NCI-H1105 (cell line): ENCODE measurements around the gene FOXP3.
"Not testable (repeated sequence)": the region's sequence is repeated elsewhere in the genome, so short reads cannot be mapped to it uniquely, and the experiment has no call there.

Source experiments
- DNase-seq: peaks from one replicate; lab custom pipeline; 2025; lab: John Stamatoyannopoulos, UW

FOXP3 gene, protein sequence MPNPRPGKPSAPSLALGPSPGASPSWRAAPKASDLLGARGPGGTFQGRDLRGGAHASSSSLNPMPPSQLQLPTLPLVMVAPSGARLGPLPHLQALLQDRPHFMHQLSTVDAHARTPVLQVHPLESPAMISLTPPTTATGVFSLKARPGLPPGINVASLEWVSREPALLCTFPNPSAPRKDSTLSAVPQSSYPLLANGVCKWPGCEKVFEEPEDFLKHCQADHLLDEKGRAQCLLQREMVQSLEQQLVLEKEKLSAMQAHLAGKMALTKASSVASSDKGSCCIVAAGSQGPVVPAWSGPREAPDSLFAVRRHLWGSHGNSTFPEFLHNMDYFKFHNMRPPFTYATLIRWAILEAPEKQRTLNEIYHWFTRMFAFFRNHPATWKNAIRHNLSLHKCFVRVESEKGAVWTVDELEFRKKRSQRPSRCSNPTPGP

DNA sequence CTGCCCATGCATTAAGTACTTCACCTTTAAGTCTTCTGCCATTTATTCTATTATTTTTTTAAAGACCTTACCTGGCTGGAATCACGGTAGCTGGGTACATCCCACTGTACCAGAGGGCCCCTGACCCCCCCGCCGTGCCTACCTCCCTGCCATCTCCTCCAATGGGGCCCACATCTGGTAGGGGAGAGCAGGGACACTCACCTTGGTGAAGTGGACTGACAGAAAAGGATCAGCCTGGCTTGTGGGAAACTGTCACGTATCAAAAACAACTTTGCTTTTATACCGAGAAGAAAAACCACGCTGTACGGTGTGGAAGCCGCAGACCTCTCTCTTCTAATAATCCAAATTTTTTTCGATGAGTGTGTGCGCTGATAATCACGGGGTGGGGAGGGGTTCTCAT, at the start of gene FOXP3:
TSS of gene FOXP3 (minus strand) at position 251 of the 400 bp plus-strand sequence. CDS start 6,205 bp downstream, outside the sequence.
- DNase-seq, result no peak

DNA sequence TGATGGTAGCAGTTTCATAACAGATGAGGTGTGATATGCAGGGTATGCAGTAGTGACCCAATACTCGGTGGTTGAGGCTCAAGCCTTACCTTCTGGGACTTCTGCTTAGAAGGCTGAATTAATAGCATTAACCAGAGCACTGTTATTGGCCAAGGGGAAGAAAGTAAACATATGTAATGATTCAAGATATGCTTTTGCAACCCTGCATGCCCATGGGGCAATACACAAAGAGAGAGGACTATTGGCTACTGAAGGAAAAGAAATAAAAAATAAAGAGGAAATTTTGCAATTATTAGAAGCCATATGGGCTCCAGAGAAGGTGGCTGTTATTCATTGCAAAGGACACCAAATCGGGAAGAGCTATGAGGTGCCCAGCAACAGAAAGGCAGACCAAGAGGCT, 47.7 kb upstream of the FOXP3 start:
- DNase-seq, result no peak

DNA sequence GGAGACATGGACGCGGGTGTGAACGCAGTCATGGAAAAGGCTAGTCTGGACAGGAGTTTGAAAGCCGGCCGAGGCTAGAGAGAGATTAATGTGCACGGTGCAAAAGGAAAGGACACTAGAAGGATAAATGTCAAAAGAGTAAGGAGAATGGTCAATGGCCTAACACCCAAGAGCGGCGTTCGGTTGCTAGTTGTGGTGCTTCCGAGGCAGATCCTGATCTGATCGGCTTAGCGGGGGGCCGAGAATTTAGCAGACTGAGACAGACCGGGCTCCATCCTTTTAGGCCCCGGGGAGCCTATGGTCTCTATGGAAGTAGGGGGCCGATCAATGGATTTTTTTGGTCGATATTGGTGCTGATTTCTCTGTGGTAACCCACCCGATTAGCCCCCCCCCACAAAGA, 45.9 kb upstream of the FOXP3 start:
- no peak for DNase-seq

DNA sequence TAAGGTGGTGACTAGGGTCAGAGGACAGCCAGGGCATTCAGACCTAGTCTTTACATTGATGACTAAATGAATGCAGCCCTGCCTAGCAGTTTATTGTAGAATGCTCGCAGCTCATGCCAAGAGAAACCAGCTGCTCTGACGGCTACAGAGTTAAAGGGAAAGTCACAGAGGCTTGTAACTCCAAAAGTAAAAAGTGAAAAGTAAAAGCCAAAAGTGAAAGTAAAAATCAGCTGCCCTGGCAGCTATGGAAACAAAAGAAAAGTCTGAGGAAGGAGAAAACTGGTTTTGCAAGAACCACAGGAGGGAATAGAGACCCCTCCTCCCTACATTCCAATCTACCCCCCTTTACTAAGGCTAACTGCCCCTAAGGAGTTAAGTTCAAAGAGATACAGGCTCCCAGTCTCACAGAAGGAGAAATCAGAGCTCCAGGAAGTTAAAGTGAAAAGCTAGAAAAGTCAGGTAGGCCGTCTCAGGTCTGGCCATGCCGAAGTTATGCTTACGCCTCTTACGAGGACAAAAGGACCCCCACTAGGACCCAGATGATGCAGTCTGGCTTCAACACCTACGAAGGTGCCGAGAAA, 45.0 kb upstream of the FOXP3 start:
- no peak for DNase-seq

DNA sequence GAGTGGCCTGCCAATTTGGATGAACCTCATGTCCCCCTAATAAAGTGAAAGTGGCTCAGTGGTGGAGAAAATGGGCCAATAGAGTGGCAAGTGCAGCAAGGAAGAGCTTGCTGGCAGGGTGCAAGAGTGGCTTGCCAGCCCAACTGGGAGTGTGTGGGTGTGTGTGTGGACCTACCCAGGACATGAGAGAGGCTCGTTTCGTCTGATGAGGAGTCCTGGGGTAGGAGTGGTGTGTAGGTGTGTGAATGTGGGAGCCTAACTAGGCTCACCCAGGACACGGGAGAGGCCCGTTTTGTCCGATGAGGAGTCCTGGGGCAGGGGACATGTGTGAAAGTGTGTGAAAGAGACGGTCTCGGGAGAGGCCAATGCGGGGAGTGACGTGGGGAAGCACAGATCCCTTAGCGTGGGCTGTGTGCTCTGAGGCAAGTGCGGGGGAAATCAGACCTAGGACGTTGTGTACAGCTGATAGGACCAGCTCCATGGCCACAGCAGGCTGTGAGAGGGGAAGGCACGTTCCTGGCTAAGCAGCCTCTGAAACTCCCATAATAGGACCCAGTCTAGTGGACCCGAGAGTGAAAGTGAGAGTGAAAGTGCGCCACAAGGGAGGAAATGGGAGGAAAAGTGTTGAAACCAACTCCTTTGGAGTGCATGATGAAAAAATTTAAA, 44.2 kb upstream of the FOXP3 start:
- no peak for DNase-seq

DNA sequence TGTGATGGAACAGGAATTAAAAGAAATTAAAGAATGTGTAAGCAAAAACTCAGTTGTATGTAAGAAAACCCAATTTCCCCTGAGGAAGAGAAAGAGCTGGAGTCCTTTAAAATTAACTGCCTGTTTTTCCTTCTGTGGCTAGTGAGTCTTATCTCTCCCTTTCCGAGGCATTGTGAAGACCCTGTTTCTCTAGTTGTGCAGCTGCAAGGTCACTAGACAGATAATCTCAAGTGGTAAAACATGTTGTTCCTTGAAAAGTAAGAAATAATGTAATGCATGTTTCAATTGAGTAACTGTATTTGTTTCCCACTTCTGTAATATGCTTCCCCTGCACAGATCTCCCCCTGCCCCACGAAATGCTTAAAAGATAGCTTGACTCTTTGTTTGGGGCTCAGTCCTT, 43.3 kb upstream of the FOXP3 start:
- DNase-seq, result not testable (repeated sequence)

DNA sequence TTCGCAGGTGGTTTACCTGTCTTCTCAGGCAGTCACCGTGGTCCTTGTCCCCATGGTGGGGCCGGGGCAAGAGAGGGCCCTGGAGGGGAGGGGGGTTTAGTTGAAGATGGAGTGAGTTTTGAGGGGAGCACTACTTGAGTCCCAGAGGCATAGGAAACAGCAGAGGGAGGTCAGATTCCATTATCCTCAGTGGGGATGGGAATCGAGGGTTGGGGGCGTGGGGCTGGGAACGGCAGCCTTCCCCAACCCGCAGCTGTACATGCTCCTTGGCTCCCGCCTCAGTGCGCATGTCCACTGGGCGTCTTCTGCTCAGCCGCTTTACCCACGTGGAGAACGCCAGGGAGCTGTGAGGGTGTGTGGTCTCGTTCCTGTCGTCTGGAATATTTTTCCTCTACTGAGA, 38.8 kb upstream of the FOXP3 start, which contains the start of gene GAGE10:
TSS of gene GAGE10 (plus strand) at position 301 of the 400 bp plus-strand sequence. CDS start 1,214 bp downstream, outside the sequence.
- DNase-seq, result no peak

DNA sequence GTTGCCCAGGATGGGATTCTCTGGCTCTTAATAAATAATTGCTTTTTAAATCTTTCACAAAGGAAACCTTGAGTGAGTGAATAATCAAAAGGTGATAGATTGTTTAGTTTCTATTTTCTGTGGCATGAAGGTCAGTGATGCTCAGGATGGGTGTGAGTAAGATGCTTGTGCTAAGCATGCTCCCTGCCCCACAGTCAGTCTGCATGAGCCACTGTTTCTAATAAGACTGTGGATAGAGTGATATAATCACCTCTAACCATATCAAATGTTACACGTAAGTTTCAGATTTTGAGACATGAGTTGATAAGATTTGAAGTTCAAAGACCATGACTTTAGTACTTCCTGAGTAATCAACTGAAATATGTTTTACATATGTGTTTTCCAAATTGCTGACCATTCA, 36.2 kb upstream of the FOXP3 start:
- no peak for DNase-seq

DNA sequence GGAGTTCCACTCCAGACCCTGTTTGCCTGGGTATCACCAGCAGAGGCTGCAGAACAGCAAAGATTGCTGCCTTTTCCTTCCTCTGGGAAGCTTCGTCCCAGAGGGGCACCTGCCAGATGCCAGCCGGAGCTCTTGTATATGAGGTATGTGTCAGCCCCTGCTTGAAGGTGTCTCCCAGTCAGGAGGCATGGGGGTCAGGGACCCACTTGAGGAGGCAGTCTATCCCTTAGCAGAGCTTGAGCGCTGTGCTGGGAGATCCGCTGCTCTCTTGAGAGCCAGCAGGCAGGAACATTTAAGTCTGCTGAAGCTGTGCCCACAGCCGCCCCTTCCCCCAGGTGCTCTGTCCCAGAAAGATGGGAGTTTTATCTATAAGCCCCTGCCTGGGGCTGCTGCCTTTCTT, 34.8 kb upstream of the FOXP3 start:
- DNase-seq, result not testable (repeated sequence)

DNA sequence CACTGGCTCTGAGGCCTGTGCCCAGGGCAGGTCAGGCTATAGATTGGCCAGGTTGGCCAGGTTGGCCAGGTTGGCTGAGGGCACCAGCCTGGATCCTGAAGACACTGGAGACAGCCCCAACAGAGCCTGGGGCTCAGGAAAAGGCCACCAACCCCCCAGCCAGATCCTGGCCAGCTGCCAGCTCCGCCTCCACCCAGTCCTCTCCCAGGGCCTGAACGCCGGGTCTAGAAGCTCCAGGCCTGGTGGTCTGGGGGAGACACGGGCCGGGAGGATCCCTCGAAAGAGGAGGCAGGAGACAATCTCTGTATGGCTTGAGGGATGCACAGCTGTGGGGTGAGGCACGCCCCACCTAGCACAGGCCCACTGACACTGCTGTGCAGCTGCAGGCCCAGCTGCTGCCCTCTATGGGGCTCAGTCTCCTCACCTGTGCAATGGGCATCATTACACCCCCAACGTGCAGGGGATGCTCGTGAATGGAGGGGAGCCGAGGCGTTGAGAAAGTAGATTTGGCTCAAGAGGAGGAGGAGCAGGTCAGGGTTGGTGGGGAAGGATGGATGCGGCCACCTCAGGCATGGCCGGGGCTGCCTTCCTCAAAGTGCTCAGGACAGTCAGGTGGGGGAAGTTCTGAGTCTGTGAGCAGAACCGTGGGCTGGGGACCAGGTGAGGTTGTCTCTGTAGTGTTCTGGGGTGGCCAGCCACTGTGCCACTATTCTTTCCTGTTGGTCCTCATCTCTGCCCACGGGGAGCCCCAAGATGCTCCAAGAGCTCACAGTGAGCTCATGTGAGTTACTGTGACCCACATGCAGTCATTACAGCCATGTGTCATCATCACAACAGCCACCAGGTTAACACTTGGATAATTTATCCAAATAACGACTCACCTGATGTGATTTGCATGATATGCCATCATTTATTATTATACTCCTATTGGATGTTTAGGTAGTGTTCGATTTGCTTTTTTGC, 28.2 kb upstream of the FOXP3 start:
- no peak for DNase-seq

DNA sequence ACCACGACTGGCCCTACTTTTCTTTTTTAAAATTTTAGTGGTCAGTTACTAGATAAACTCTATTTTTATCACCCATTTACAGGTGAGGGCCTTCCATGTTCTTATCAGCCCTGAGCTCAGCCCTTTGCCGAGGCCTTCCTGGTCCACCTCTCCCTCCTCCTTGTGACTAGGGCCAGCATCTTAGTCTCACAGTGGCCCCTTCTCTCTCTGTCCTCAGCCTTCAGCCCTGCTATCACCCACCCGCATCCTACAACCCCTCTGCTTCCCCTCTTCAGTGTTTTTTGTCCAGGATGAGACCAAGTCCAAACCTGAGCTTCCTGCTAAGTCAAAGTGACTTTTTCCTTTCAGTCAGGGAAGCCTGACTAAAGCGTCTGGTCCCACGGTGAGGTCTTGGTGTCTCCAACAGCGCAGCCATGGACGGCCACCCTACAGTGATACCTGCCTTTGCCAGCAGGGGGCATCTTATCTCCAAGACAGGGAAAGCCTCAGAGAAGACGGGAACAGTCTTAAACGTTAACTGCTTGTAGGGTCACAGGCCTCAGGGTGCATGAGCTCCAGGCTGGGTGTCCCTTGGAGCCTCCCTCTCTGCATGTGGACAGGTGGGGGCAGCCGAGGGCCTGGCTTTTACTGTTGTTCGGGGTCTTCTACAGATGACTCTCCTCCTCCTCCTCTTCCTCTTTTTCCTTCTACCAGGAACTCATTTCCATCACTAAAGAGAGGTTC, 27.3 kb upstream of the FOXP3 start:
- no peak for DNase-seq

DNA sequence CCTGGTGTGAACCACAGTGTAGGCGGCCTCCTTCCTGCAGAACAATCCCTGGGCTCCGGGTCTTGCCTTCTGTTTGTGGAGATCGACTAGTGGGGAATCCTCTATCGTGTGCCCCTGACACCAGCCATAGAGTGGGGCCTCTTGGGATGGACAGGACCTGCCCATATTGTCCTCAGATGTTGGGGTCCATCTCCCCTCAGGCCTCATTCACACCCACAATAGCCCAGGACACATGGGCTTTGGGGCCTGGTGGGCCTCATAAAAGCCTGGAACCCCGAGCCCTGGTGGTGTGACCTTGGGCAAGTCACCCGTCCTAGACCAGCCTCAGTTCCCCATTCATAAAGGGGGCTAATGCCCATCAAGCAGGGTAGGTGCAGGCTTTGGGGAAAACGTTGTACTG, 25.7 kb upstream of the FOXP3 start:
- DNase-seq, result no peak

DNA sequence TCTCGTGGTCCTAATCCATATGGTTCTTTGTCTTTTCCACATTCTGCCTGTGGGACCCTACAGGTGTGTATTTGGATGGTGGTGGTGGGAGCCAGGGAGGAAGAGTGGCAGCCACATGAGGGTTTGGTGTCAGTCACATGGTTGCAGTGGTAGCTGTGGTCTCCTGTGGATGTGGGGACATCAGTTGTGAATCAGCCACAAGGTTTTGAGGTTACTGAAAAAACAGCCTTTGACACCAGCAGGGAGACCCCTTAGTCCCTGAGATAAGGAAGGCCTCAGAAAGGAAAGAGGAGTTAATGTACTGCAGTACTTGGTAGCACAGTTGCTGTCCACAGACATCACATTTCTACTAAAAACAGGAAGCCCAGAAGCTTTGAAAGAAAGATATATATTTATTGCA, 23.2 kb upstream of the FOXP3 start:
- DNase-seq, result no peak

DNA sequence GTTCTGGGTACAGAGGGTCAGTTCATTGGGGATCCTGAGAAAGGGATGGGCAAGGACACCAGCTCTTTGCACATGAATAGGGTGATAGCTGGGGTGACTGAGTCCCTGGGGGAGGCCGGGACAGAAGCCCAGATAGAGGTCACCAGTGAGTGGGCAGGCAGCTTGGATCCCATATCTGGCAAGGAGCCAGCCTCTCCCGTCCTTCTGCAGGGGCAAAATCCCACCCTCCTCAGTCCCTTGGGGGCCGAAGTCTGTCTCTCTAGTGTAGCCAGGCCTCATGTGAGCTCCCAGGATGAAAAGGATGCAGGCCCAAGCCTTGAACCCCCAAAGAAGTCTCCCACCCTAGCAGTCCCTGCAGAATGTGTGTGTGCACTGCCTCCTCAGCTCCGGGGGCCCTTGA, 22.1 kb upstream of the FOXP3 start:
- no peak for DNase-seq

DNA sequence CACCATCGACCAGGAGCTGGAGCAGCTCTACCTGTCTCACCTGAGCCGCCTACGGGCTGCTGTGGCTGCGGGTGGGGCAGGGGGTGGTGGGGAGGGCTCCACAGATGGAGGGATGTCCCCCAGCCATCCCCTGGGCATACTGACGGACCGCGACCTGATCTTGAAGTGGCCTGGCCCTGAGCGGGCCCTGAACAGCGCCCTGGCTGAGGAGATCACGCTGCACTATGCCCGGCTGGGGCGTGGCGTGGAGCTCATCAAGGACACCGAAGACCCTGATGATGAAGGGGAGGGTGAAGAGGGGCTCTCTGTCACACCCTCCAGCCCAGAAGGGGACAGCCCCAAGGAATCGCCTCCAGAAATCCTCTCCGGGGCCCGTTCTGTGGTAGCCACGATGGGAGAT, 21.6 kb upstream of the FOXP3 start:
- DNase-seq, result no peak

DNA sequence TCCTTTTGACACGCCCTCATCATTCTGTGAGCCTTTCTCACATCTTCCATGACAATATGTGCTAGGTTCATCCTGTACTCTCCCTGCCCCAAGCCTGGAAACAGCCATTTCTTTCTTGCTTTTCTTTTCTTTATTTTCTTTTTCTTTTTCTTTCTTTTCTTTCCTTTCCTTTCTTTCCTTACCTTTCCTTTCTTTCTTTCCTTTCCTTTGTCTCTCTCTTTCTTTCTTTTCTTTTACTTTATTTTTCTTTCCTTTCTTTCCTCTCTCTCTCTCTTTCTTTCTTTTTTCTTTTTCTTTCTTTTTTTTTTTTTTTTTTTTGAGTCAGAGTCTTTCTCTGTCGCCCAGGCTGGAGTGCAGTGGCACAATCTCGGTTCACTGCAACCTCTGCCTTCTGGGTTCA, 19.7 kb upstream of the FOXP3 start:
- no peak for DNase-seq

DNA sequence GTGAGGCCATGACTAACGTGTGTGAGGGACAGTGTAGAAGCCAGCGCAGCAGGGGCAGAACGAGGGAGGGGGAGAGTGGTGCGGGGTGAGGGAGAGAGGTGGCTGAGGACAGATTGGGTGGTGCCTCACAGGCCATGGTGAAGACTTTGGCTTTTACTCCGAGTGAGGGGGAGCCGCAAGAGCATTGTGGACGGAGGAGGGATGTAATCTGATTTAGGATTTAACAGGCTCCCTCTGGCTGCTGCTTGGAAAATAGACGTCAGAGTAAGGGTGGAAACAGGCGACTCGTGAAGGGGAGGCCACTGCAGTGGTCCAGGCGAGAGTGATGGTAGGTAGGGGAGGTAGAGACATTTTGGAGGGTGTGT, 18.1 kb upstream of the FOXP3 start:
- DNase-seq, result no peak

DNA sequence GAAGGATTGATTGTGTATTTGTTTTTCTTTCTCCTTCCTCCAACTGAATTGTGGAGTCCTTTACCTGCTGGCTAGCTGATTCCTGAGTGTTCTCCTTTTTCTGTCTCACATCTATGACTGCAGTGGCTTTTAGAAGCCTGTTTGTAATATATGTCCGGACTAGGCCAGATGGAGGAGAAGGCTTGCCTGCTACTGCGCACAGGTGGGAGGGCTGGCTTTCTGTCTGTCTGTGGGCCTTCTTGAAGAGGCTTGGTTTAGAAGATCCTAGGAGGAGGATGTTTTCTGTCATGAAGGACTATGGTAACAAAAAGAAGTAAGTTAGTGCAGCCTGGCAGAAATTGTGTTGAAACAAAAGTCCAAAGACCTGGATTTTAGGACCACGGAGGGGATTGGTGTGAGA, 13.6 kb upstream of the FOXP3 start:
- DNase-seq, result no peak

DNA sequence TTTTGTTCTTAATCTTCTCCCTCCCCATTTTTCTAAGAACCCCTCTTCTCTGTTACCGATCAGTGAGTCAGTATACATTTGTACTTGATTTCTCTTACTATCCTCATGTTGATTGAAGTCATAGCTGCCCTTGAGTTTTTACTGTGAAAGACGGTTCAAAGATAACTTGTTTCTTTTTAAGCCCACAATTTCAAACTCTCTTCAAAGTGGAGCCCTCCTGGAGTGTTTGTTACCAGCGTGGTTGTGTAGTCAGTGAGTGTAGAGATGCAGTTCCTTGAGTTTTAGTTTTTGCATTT, 13.0 kb upstream of the FOXP3 start:
- DNase-seq, result no peak

DNA sequence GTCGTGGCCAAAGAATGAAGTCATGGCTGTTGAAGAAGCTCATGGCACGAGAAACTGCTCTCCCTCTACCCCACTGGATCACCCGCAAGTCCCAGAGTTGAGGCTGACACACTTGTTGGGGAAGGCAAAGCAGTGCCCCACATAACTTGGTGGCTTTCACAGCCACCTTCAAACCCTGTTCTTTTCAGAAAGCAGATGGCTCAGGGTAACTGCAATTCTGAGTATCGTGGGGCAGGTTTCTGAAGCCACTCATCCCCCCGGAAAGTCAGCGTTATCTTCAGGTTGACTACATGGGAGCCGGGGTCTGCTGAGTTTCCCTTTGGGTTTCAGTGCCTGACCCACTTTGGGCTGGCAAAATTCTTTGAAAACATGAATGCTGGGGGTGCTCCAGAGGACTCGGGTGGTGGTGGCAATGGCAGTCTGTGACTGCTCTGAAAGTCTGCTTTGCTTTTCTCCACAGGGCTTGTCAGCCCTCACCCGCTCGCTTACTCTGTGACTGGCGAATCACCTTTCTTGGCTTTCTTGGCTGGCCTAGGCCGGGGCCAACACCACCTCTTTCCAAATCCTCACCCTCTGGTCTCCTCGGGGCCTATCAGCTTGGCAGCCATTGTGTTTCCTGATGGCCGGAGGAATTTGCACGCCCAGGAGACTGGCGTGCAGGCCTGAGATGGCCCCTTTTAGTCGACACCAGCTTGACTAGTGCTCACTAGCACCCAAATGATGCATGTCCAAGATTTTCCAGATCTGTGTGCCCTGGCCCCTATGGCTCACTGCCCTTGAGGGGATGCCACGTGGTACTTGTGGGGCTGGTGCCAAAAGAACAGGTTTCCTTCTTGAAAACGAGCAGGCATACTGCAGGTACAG, 12.4 kb upstream of the FOXP3 start:
- DNase-seq, result no peak

DNA sequence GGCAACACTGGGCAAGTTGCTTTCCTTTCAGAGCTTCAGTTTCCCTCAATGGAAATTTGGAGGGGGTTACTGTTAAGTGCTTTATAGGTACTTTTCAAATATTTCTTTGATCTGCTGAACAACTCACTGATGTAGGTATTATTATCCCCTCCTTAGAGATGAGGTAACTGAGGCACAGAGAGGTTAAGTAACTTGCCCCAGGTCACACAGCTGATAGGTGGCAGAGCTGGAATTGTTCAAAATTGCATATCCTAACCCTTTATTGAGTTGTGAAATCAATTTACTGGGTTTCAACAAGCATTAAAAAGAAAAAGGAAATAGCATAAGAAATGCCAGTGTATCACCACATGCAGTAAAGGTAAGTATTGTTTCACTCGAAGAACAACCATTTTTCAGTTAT, 11.7 kb upstream of the FOXP3 start:
- DNase-seq, result no peak
